MM.1S (cell line): ENCODE results near the gene GFAP.

ENCODE experiments used
- CTCF ChIP-seq: fragments of 300-600 bp; sonication (generic); IDR thresholded peaks from 2 replicates; pipeline ENCODE4 v1.5.1; 2016; ENCODE audit warnings: antibody characterized with exemption, low read length, mixed read lengths
- EZH2 ChIP-seq: fragments of 300-600 bp; sonication (generic); optimal IDR thresholded peaks from 2 replicates; pipeline ENCODE3; 2017; ENCODE audit warnings: low read depth, mild to moderate bottlenecking, antibody characterized with exemption, low read length, mixed read lengths

- TF ChIP-seq EZH2, result no peak
- no peak for TF ChIP-seq CTCF
Observed at GRCh38 chr17:44884941-44885340, 30.4 kb downstream of the GFAP start.
